BLaER1 (cell line): Measurements from ENCODE around the gene FKTN.
"Not testable (repeated sequence)": the region's sequence is repeated elsewhere in the genome, so short reads cannot be mapped to it uniquely, and the experiment has no call there.

Experiments used
- H3K27ac ChIP-seq: shearing (Covaris generic); formaldehyde crosslinking; 2 replicates; pipeline ENCODE4 v1.8.1; 2022
- H3K27me3 ChIP-seq: shearing (Covaris generic); formaldehyde crosslinking; 2 replicates; pipeline ENCODE4 v1.8.1; 2022
- H3K36me3 ChIP-seq: shearing (Covaris generic); formaldehyde crosslinking; 2 replicates; pipeline ENCODE4 v1.8.1; 2022
- H3K4me1 ChIP-seq: shearing (Covaris generic); formaldehyde crosslinking; 2 replicates; pipeline ENCODE4 v1.8.1; 2022
- H3K4me2 ChIP-seq: shearing (Covaris generic); formaldehyde crosslinking; 2 replicates; pipeline ENCODE4 v1.8.1; 2022
- H3K4me3 ChIP-seq: shearing (Covaris generic); formaldehyde crosslinking; 2 replicates; pipeline ENCODE4 v1.8.1; 2022
- H3K9ac ChIP-seq: shearing (Covaris generic); formaldehyde crosslinking; 2 replicates; pipeline ENCODE4 v1.8.1; 2022
- H3K9me3 ChIP-seq: shearing (Covaris generic); formaldehyde crosslinking; 2 replicates; pipeline ENCODE4 v1.8.1; 2022
- H4K20me1 ChIP-seq: shearing (Covaris generic); formaldehyde crosslinking; 2 replicates; pipeline ENCODE4 v1.8.1; 2022
- Cebpa-rat ChIP-seq: shearing (Covaris generic); IDR thresholded peaks from 2 replicates; pipeline ENCODE4 v1.8.1; 2022

The FKTN gene

GRCh38 chr9:105557804-105558610 is at the start of gene FKTN:
FKTN (plus strand) TSS chr9:105558131; CDS start chr9:105575033, 16,902 bp downstream.
- Histone ChIP-seq H3K36me3 (peaks cover 22% of the 10 kb centered on the region), H3K4me1 (peaks cover 13% of the 10 kb centered on the region), H3K27me3 (no peaks in the 10 kb centered on the region), H3K9ac (peak within 1 kb of the TSS; percentile 75), H3K4me3 (peak within 1 kb of the TSS; percentile 84), H4K20me1 (no peaks in the 10 kb centered on the region), H3K27ac (no peak within 1 kb of the TSS), H3K9me3 (peaks cover 24% of the 10 kb centered on the region), H3K4me2 (peak within 1 kb of the TSS; percentile 85)
- TF ChIP-seq Cebpa-rat = no peak

DNA sequence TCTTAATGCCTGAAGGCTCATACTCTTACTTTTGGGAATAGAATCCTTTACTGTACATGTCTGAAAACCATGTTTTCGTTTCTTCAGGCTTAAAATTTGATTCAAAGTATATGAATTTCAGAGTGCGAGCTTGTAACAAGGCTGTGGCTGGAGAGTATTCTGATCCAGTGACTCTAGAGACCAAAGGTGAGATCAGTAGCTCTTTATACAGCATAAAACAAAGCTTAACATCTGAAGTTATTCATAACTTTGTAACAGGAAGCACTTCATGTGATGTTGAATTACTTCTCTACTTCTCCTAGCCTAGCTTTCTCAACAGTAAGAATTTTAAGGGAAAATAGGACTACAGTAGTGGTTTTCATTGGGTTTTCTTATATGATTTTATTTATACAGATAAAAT is 49.4 kb upstream of the FKTN start:
- H3K36me3 ChIP-seq = peaks cover 3% of the 10 kb centered on the region; the same call in 1 of the 2 replicates
- H3K4me3 ChIP-seq = no peak overlapping the region
- H4K20me1 ChIP-seq = no peaks in the 10 kb centered on the region
- H3K27me3 ChIP-seq = no peaks in the 10 kb centered on the region
- no peak overlapping the region for H3K9ac ChIP-seq
- H3K9me3 ChIP-seq = no peaks in the 10 kb centered on the region
- H3K4me2 ChIP-seq = no peak overlapping the region
- H3K27ac ChIP-seq = no peak overlapping the region
- no peaks in the 10 kb centered on the region for H3K4me1 ChIP-seq
- TF ChIP-seq Cebpa-rat = no peak

GRCh38 chr9:105510024-105510423 is 47.9 kb upstream of the FKTN start:
- H3K4me1 ChIP-seq = no peaks in the 10 kb centered on the region

GRCh38 chr9:105511446-105511845 is 46.5 kb upstream of the FKTN start:
- no peak for TF ChIP-seq Cebpa-rat
- Histone ChIP-seq H3K4me2 (no peak overlapping the region), H3K9ac (no peak overlapping the region), H4K20me1 (no peaks in the 10 kb centered on the region), H3K9me3 (0 out of 2 replicates have a peak, but pooled peaks cover 6% of the 10 kb centered on the region), H3K4me3 (no peak overlapping the region), H3K27ac (no peak overlapping the region), H3K27me3 (no peaks in the 10 kb centered on the region), H3K36me3 (peaks cover 24% of the 10 kb centered on the region), H3K4me1 (no peaks in the 10 kb centered on the region)

More at GRCh38 chr9:105510024-105510423, 47.9 kb upstream of the FKTN start:
- no peak for TF ChIP-seq Cebpa-rat
- peaks cover 10% of the 10 kb centered on the region for H3K36me3 ChIP-seq
- H4K20me1 ChIP-seq = no peaks in the 10 kb centered on the region
- H3K27ac ChIP-seq = no peak overlapping the region
- no peak overlapping the region for H3K4me2 ChIP-seq
- H3K27me3 ChIP-seq = no peaks in the 10 kb centered on the region
- H3K9me3 ChIP-seq = no peaks in the 10 kb centered on the region
- no peak overlapping the region for H3K9ac ChIP-seq
- no peak overlapping the region for H3K4me3 ChIP-seq

DNA sequence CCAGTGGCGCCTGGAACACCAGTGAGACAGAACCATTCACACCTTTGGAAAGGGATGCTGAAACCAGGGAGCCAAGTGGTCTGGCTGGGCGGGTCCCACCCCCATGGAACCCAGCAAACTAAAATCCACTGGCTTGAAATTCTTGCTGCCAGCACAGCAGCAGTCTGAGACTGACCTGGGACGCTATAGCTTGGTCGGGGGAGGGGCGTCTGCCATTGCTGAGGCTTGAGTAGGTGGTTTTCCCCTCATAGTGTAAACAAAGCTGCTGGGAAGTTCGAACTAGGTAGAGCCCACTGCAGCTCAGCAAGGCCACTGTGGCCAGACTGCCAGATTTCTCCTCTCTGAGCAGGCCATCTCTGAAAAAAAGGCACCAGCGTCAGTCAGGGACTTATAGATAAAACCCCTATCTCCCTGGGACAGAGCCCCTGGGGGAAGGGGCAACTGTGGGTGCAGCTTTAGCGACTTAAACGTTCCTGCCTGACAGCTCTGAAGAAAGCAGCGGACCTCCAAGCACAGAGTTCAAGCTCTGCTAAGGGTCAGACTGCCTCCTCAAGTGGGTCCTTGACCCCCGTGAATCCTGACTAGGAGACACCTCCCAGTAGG is 42.0 kb upstream of the FKTN start:
- Histone ChIP-seq H3K36me3 (peaks cover 28% of the 10 kb centered on the region), H3K27me3 (no peaks in the 10 kb centered on the region), H3K27ac (no peak overlapping the region), H3K4me3 (no peak overlapping the region), H3K4me1 (no peaks in the 10 kb centered on the region), H4K20me1 (no peaks in the 10 kb centered on the region), H3K9ac (no peak overlapping the region), H3K9me3 (0 out of 2 replicates have a peak, but pooled peaks cover 6% of the 10 kb centered on the region), H3K4me2 (no peak overlapping the region)
- TF ChIP-seq Cebpa-rat = no peak

GRCh38 chr9:105519710-105520369 is 38.1 kb upstream of the FKTN start:
- H3K27me3 ChIP-seq, H3K4me2 ChIP-seq, H4K20me1 ChIP-seq, H3K9me3 ChIP-seq, H3K4me1 ChIP-seq: not testable (repeated sequence)
- peaks cover 22% of the 10 kb centered on the region for H3K36me3 ChIP-seq
- H3K9ac ChIP-seq = 0 out of 2 replicates have a peak overlapping the region, but pooled peaks have one; percentile 45
- H3K4me3 ChIP-seq = peak overlapping the region; percentile 58
- peak overlapping the region; percentile 49; the same call in 1 of the 2 replicates for H3K27ac ChIP-seq

DNA sequence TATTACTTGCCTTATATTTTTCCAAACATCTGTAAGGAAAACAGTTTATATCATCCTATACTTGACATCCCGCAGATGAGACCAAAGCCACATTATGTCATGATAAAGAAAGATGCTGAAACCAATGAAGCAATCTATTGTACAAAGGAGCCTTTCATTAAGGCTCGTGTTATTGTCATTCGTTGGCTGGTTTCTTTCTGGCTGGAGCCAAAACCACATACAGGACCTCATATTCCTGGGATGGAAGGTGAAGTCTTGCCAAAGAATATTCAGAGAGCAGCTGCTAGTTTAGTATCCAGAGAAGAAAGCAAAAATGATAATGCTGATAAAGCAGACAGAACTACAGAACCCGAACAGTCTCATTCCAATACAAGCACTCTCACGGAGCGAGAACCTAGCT is 36.9 kb upstream of the FKTN start:
- H3K27me3 ChIP-seq, H3K4me3 ChIP-seq, H4K20me1 ChIP-seq, H3K4me2 ChIP-seq, H3K9me3 ChIP-seq, H3K4me1 ChIP-seq, H3K27ac ChIP-seq, H3K9ac ChIP-seq: not testable (repeated sequence)
- H3K36me3 ChIP-seq = peaks cover 11% of the 10 kb centered on the region

DNA sequence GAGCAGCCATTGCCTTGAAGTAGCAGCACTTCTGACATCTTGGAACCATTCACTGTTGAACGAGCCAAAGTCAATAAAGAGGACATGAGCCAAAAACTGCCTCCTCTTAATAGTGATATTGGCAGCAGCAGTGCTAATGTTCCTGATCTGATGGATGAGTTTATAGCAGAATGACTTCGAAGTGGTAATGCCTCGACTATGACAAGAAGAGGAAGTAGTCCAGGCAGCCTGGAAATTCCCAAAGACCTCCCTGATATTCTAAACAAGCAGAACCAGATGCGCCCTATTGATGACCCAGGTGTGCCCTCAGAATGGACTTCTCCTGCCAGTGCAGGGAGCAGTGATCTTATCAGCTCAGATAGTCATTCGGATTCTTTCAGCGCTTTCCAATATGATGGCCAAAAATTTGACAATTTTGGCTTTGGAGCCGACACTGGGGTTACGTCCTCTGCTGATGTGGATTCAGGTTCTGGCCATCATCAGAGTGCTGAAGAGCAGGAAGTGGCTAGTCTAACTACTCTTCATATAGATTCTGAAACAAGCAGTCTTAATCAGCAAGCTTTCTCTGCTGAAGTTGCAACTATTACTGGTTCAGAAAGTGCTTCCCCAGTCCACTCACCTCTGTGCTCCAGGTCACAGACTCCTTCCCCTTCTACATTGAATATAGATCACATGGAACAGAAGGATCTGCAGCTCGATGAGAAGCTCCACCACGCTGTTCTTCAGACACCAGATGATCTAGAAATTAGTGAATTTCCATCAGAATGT is 35.1 kb upstream of the FKTN start:
- not testable (repeated sequence) for H3K4me1 ChIP-seq, H3K36me3 ChIP-seq, H3K9me3 ChIP-seq, H4K20me1 ChIP-seq, H3K4me2 ChIP-seq, H3K27ac ChIP-seq, H3K27me3 ChIP-seq, H3K9ac ChIP-seq, H3K4me3 ChIP-seq

DNA sequence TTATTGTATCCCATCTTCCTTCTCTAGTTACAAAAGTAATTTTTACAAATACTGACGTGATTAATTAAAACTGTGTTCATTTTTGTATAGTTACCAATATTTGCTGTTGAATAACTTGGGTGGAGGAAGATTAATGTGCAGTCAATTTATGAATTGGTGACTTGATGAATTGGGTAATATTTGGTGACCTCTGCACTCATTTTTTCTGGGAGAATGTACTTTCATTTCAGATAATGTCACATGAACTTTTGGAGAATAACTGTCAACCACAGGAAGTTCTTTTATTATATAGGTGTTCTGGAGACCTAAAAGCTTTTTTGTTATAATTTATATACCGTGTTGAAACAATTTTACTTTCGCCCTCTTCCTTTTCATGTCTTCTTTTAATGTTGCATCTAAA is 26.4 kb upstream of the FKTN start:
- TF ChIP-seq Cebpa-rat = no peak
- no peaks in the 10 kb centered on the region for H4K20me1 ChIP-seq
- no peaks in the 10 kb centered on the region; the same call in 1 of the 2 replicates for H3K36me3 ChIP-seq
- peaks cover 12% of the 10 kb centered on the region; the same call in 1 of the 2 replicates for H3K9me3 ChIP-seq
- H3K9ac ChIP-seq = no peak overlapping the region
- H3K4me3 ChIP-seq = no peak overlapping the region
- H3K4me2 ChIP-seq = no peak overlapping the region
- H3K4me1 ChIP-seq = peaks cover 11% of the 10 kb centered on the region; the same call in 1 of the 2 replicates
- H3K27me3 ChIP-seq = no peaks in the 10 kb centered on the region
- no peak overlapping the region for H3K27ac ChIP-seq
